Activated naive CD8-positive, alpha-beta T cell treated with anti-CD3 and anti-CD28 coated beads, Interleukin-2, amount 10 ng/mL, durations not matched to agents 7 days and 5 days (primary cell): ENCODE data around the gene RDM1. TPM values are rescaled to one million over a fixed set of nuclear protein-coding genes. Genes with fewer than 3 reads are reported as not detected.

Experiments
- ATAC-seq: fragments of 150-1000 bp; cut with Tn5 transposase; one replicate; pipeline ENCODE4 v1.10.0; 2021; ENCODE audit warnings: low read depth, moderate library complexity
- POLR2A ChIA-PET: fragments of 350-600 bp; sonication (Branson Sonifier 250); formaldehyde crosslinking; loops from one replicate; lab custom pipeline; 2021; ENCODE audit warnings: antibody characterized with exemption; lab: Charles Lee
- DNase-seq: peaks from one replicate; pipeline ENCODE4 v3.0.0; 2021
- H3K27ac Mint-ChIP-seq: one replicate; pipeline ENCODE4 v1.8.0; 2022; ENCODE audit warnings: mild to moderate bottlenecking, mixed read lengths
- H3K27me3 Mint-ChIP-seq: one replicate; pipeline ENCODE4 v1.8.0; 2022; ENCODE audit warnings: mild to moderate bottlenecking, moderate library complexity, mixed read lengths
- H3K36me3 Mint-ChIP-seq: one replicate; pipeline ENCODE4 v1.8.0; 2021; ENCODE audit warnings: mild to moderate bottlenecking, mixed read lengths
- H3K4me1 Mint-ChIP-seq: one replicate; pipeline ENCODE4 v1.8.0; 2021; ENCODE audit warnings: mixed read lengths
- H3K4me3 Mint-ChIP-seq: one replicate; pipeline ENCODE4 v1.8.0; 2022; ENCODE audit warnings: mild to moderate bottlenecking, moderate library complexity, mixed read lengths
- H3K9me3 Mint-ChIP-seq: one replicate; pipeline ENCODE4 v1.8.0; 2021; ENCODE audit warnings: mixed read lengths
- total RNA-seq, 2 experiments: library from RNA; stranded (reverse); gene quantifications; one replicate each; pipeline ENCODE4 v1.2.3, GENCODE V29; 2021

The RDM1 gene
- total RNA-seq, 2 experiments from 2014 or later = 17.3 to 25.0 TPM

DNA sequence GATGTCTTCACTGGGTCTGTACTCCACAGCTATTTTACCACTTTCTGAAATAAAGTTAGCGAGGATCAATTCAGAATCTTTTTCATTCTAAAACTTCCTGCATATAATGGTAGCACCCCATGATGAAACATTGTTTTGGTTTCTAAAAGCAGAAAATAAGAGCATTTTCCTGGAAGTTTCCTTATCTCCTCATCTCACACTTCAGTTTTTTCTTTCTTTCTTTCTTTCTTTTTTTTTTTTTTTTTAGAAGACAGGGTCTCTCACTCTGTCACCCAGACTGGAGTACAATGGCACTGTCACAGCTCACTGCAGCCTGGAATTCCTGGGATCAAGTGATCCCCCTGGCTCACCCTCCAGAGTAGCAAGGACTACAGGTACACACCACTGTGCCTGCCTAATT, 10.3 kb downstream of the RDM1 start:
- Mint-ChIP-seq H3K27me3 (no peaks in the 10 kb centered on the region), H3K36me3 (peaks cover 67% of the 10 kb centered on the region), H3K27ac (peak overlapping the region; percentile 53), H3K9me3 (no peaks in the 10 kb centered on the region), H3K4me3 (peak overlapping the region; percentile 39), H3K4me1 (peaks cover 34% of the 10 kb centered on the region)
- DNase-seq (no peak), ATAC-seq (no peak)
- POLR2A ChIA-PET = interaction anchor here (0.9 kb wide), 1 partner anchor 21 kb away, joined by 3 read pairs; no protein-coding TSS in a partner anchor

GRCh38 chr17:35918665-35919064, 11.9 kb downstream of the RDM1 start:
- no peak for DNase-seq
- POLR2A ChIA-PET = interaction anchor here (1.0 to 1.5 kb wide), 3 partner anchors 9 to 13 kb away, joined by 3 to 6 read pairs (median 3); no protein-coding TSS in a partner anchor
- H3K4me1 Mint-ChIP-seq = peaks cover 39% of the 10 kb centered on the region

DNA sequence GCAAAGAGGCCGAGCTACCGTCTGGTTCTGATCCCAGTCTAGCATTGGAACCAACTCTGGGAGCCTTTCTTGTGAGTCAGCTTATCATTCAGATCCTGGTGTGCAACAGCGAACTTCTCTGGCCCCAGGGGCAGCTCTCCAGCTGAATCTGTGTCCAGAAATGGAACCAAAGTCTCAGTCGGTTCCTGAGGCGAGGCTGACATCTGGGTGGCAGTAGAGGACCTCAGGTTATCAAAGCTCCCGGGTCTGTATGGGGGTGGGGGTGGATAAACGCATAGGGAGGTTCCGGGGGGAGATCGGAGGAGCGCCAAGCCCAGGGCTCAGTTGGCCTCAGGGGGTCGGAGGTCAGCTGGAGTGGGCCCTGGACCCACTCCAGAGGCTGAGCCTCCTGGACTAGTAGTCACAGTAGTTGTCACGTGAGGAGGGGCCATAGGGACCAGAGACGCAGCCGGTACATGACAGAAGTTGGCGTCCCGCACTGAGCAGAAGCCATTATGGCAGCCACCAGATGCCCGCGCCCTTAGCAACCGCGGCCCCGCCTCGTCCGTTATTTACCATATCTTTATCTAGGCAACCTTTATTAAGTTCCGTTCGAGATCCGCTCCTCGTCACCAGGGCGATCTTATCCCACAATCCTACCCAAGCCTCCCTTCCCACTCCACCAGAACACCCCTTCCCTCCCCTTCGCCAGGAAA, 12.9 kb downstream of the RDM1 start:
- H3K9me3 Mint-ChIP-seq = peaks cover 3% of the 10 kb centered on the region
- no peak for ATAC-seq
- H3K4me3 Mint-ChIP-seq = no peak overlapping the region
- H3K36me3 Mint-ChIP-seq = peaks cover 70% of the 10 kb centered on the region
- POLR2A ChIA-PET = no interaction called here
- peaks cover 47% of the 10 kb centered on the region for H3K4me1 Mint-ChIP-seq
- no peak for DNase-seq
- H3K27ac Mint-ChIP-seq = no peak overlapping the region
- peaks cover 2% of the 10 kb centered on the region for H3K27me3 Mint-ChIP-seq

More at GRCh38 chr17:35918665-35919064, 11.9 kb downstream of the RDM1 start:
- Mint-ChIP-seq H3K27ac (no peak overlapping the region), H3K36me3 (peaks cover 69% of the 10 kb centered on the region), H3K9me3 (peaks cover 3% of the 10 kb centered on the region), H3K4me3 (no peak overlapping the region), H3K27me3 (peaks cover 2% of the 10 kb centered on the region)
- ATAC-seq = no peak

- peaks cover 69% of the 10 kb centered on the region for H3K36me3 Mint-ChIP-seq
- peaks cover 5% of the 10 kb centered on the region for H3K9me3 Mint-ChIP-seq
- peaks cover 2% of the 10 kb centered on the region for H3K27me3 Mint-ChIP-seq
- ATAC-seq (no peak), DNase-seq (no peak)
- H3K4me1 Mint-ChIP-seq = peaks cover 43% of the 10 kb centered on the region
- H3K27ac Mint-ChIP-seq = no peak overlapping the region
- no peak overlapping the region for H3K4me3 Mint-ChIP-seq
- POLR2A ChIA-PET = interaction anchor here (0.5 to 2.3 kb wide), 6 partner anchors 9 to 63 kb away, joined by 3 to 8 read pairs (median 3); partner anchors contain the start of genes CCL5 and RDM1
These were observed 15.2 kb downstream of the RDM1 start for GRCh38 chr17:35915153-35915964.

DNA sequence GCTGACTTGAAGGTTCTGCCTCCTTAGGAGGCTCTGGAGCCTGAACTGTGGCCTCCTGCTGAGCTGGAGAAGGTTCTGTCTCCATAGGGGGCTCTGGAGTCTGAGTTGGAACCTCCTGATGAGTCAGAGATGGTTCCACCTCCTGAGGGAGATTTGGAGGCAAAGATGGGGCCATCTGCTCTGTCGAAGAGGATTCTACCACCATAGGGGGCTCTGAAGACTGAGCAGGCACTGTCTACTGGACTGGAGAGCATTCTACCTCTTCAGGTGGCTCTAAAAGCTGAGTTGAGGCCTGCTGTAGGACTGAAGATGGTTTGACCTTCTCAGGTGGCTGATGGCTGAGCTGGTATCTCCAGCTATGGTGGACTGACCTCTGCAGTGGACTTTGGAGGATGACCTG, 16.2 kb downstream of the RDM1 start:
- POLR2A ChIA-PET = interaction anchor here (0.6 kb wide), 1 partner anchor 34 kb away, joined by 3 read pairs; the partner anchor contains the start of gene CCL5
- Mint-ChIP-seq H3K4me1 (peaks cover 39% of the 10 kb centered on the region), H3K4me3 (no peak overlapping the region), H3K9me3 (peaks cover 5% of the 10 kb centered on the region), H3K27ac (no peak overlapping the region), H3K36me3 (peaks cover 63% of the 10 kb centered on the region), H3K27me3 (peaks cover 2% of the 10 kb centered on the region)
- ATAC-seq (no peak), DNase-seq (no peak)

DNA sequence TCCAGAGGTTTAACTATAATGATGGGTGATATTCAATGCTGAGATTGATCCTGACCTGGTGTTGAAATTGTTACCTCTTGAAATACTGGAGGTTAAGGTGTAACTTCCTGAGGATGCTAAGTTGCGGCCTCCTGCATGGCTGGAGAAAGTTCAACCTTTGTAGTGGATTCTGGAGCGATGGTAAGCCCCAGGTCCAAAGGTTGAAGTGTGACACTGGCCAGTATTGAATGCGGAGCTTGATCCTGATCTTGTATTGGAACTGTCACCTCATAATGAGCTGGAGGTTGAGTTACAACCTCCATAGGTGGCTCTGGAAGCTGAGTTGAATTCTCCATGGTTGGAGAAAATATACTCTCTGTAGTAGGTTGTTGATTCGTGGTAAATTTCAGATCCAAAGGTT, 17.0 kb downstream of the RDM1 start:
- Mint-ChIP-seq H3K27ac (peak overlapping the region; percentile 38), H3K4me3 (no peak overlapping the region), H3K4me1 (peaks cover 39% of the 10 kb centered on the region), H3K27me3 (peaks cover 2% of the 10 kb centered on the region), H3K36me3 (peaks cover 68% of the 10 kb centered on the region), H3K9me3 (peaks cover 9% of the 10 kb centered on the region)
- DNase-seq (no peak), ATAC-seq (no peak)
- POLR2A ChIA-PET = interaction anchor here (0.6 to 1.7 kb wide), 3 partner anchors 9 to 38 kb away, joined by 3 to 5 read pairs (median 3); partner anchors contain the start of gene CCL5

GRCh38 chr17:35912942-35913341, 17.6 kb downstream of the RDM1 start:
- ATAC-seq = no peak

GRCh38 chr17:35912339-35912912, 18.1 kb downstream of the RDM1 start:
- Mint-ChIP-seq H3K36me3 (peaks cover 63% of the 10 kb centered on the region), H3K4me1 (peaks cover 37% of the 10 kb centered on the region), H3K4me3 (no peak overlapping the region), H3K27ac (no peak overlapping the region), H3K27me3 (peaks cover 2% of the 10 kb centered on the region), H3K9me3 (peaks cover 10% of the 10 kb centered on the region)
- POLR2A ChIA-PET = interaction anchor here (1.7 to 1.8 kb wide), 2 partner anchors 15 to 37 kb away, joined by 5 read pairs; no protein-coding TSS in a partner anchor
- ATAC-seq (no peak), DNase-seq (no peak)

More at GRCh38 chr17:35912942-35913341, 17.6 kb downstream of the RDM1 start:
- H3K36me3 Mint-ChIP-seq = peaks cover 66% of the 10 kb centered on the region
- peak overlapping the region; percentile 38 for H3K27ac Mint-ChIP-seq
- H3K27me3 Mint-ChIP-seq = peaks cover 2% of the 10 kb centered on the region
- H3K9me3 Mint-ChIP-seq = peaks cover 10% of the 10 kb centered on the region
- POLR2A ChIA-PET = interaction anchor here (1.7 to 1.8 kb wide), 2 partner anchors 15 to 37 kb away, joined by 5 read pairs; no protein-coding TSS in a partner anchor
- H3K4me3 Mint-ChIP-seq = no peak overlapping the region
- peaks cover 37% of the 10 kb centered on the region for H3K4me1 Mint-ChIP-seq
- DNase-seq = no peak

DNA sequence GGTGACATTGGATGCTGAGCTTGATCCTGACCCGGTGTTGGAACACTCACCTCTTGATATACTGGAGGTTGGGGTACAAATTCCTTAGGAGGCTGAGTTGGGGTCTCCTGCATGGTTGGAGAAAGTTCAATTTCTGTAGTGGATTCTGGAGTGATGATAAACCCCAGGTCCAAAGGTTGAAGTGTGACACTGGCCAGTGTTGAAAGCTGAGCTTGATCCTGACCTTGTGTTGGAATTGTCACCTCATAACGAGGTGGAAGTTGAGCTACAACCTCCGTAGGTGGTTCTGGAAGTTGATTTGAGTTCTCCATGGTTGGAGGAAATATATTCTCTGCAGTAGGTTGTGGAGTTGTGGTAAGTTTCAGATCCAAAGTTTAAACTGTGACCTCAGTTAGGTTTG, 21.2 kb downstream of the RDM1 start:
- H3K4me1 Mint-ChIP-seq = peaks cover 34% of the 10 kb centered on the region
- H3K9me3 Mint-ChIP-seq = peaks cover 7% of the 10 kb centered on the region
- peaks cover 2% of the 10 kb centered on the region for H3K27me3 Mint-ChIP-seq
- H3K36me3 Mint-ChIP-seq = peaks cover 51% of the 10 kb centered on the region
- no peak overlapping the region for H3K27ac Mint-ChIP-seq
- no peak overlapping the region for H3K4me3 Mint-ChIP-seq
- POLR2A ChIA-PET = interaction anchor here (1.1 to 2.4 kb wide), 3 partner anchors 9 to 15 kb away, joined by 3 to 8 read pairs (median 3); no protein-coding TSS in a partner anchor
- no peak for DNase-seq
- no peak for ATAC-seq

GRCh38 chr17:35907691-35908090, 22.9 kb downstream of the RDM1 start:
- Mint-ChIP-seq H3K27me3 (no peaks in the 10 kb centered on the region), H3K4me3 (no peak overlapping the region), H3K4me1 (peaks cover 25% of the 10 kb centered on the region), H3K9me3 (peaks cover 7% of the 10 kb centered on the region), H3K27ac (peak overlapping the region; percentile 40), H3K36me3 (peaks cover 40% of the 10 kb centered on the region)
- DNase-seq = no peak
- no peak for ATAC-seq
- POLR2A ChIA-PET = no interaction called here

- Mint-ChIP-seq H3K36me3 (peaks cover 39% of the 10 kb centered on the region), H3K4me1 (peaks cover 25% of the 10 kb centered on the region), H3K9me3 (peaks cover 7% of the 10 kb centered on the region), H3K4me3 (no peak overlapping the region), H3K27ac (no peak overlapping the region), H3K27me3 (no peaks in the 10 kb centered on the region)
- DNase-seq = no peak
- no peak for ATAC-seq
- POLR2A ChIA-PET = interaction anchor here (1.0 kb wide), 1 partner anchor 66 kb away, joined by 3 read pairs; no protein-coding TSS in a partner anchor
These were observed 23.5 kb downstream of the RDM1 start for GRCh38 chr17:35906926-35907637.

DNA sequence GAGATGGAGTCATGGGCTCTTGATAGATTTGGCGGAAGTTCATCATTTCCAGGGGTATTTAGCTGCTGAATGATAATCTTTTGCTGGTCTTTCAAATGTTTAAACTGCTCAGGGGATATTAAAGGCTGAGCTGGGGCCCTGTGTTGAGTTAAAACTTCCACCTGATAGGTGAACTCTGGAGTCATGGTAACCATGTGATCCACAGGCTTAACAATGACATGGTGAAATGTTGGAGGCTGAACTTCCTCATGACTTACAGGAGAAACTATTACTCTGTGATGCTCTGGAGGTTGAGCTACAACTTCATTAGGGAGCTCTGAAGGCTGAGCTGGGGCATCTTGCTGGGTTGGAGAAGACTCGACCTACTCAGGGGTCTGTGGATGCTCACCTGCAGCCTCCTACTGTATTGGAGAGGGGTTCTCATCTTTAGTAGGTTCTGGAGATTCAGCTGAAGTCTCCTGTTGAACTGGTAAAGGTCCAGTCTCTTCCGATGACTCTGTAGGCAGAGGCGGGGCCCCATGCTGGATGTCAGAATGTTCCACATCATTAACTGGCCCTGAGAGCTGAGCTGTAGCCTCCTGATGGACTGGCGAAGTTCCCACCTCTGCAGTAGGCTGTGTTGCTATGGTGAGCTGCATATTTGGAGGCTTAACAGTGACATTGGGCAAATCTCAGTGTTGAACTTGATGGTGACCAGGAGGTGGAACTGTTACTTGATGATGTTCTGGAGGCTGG, 24.2 kb downstream of the RDM1 start:
- no peak for ATAC-seq
- H3K27me3 Mint-ChIP-seq = no peaks in the 10 kb centered on the region
- peaks cover 7% of the 10 kb centered on the region for H3K9me3 Mint-ChIP-seq
- no peak overlapping the region for H3K27ac Mint-ChIP-seq
- H3K4me1 Mint-ChIP-seq = peaks cover 26% of the 10 kb centered on the region
- H3K4me3 Mint-ChIP-seq = no peak overlapping the region
- no peak for DNase-seq
- POLR2A ChIA-PET = interaction anchor here (0.9 to 1.0 kb wide), 2 partner anchors 10 to 66 kb away, joined by 3 read pairs; no protein-coding TSS in a partner anchor
- H3K36me3 Mint-ChIP-seq = peaks cover 35% of the 10 kb centered on the region
